HG03439 (cell line): ENCODE data around the gene ROBO1.
"Not testable (repeated sequence)": the region's sequence is repeated elsewhere in the genome, so short reads cannot be mapped to it uniquely, and the experiment has no call there.

Source experiments
- ATAC-seq: cut with Tn5 transposase; IDR thresholded peaks from one replicate; pipeline ENCODE4 v1.9.1; 2021; ENCODE audit warnings: mild to moderate bottlenecking, moderate library complexity; ENCODE audit not compliant: unreplicated experiment

Gene ROBO1

GRCh38 chr3:78888635-78889034 lies 879.2 kb downstream of the ROBO1 start:
- ATAC-seq: no peak

GRCh38 chr3:78887547-78888011 lies 880.2 kb downstream of the ROBO1 start:
- no peak for ATAC-seq

- ATAC-seq: no peak
These were observed 880.8 kb downstream of the ROBO1 start for GRCh38 chr3:78887029-78887428.

GRCh38 chr3:78884567-78884966 lies 883.2 kb downstream of the ROBO1 start:
- ATAC-seq: not testable (repeated sequence)

- ATAC-seq: no peak
These were observed 885.5 kb downstream of the ROBO1 start for GRCh38 chr3:78882251-78882650.

GRCh38 chr3:78881501-78881900 lies 886.3 kb downstream of the ROBO1 start:
- ATAC-seq: no peak

GRCh38 chr3:78880603-78881461 lies 887.0 kb downstream of the ROBO1 start:
- no peak for ATAC-seq

- ATAC-seq: no peak
These were observed 888.4 kb downstream of the ROBO1 start for GRCh38 chr3:78879295-78879860.

GRCh38 chr3:78878789-78879188 lies 889.0 kb downstream of the ROBO1 start:
- no peak for ATAC-seq

- no peak for ATAC-seq
These were observed 889.8 kb downstream of the ROBO1 start for GRCh38 chr3:78878011-78878410.

GRCh38 chr3:78875851-78876250 lies 891.9 kb downstream of the ROBO1 start:
- no peak for ATAC-seq

GRCh38 chr3:78875436-78875835 lies 892.4 kb downstream of the ROBO1 start:
- no peak for ATAC-seq

GRCh38 chr3:78873641-78874040 lies 894.2 kb downstream of the ROBO1 start:
- no peak for ATAC-seq

- no peak for ATAC-seq
These were observed 895.6 kb downstream of the ROBO1 start for GRCh38 chr3:78872195-78872594.

GRCh38 chr3:78871048-78871447 lies 896.8 kb downstream of the ROBO1 start:
- ATAC-seq: no peak

- no peak for ATAC-seq
These were observed 897.3 kb downstream of the ROBO1 start for GRCh38 chr3:78870484-78870883.

- ATAC-seq: no peak
These were observed 899.2 kb downstream of the ROBO1 start for GRCh38 chr3:78868570-78868969.

- ATAC-seq: no peak
These were observed 900.1 kb downstream of the ROBO1 start for GRCh38 chr3:78867409-78868372.

GRCh38 chr3:78863306-78864203 lies 904.2 kb downstream of the ROBO1 start:
- ATAC-seq: no peak

- no peak for ATAC-seq
These were observed 906.6 kb downstream of the ROBO1 start for GRCh38 chr3:78861156-78861555.
